GDM1 (cell line): ENCODE measurements around the gene BBOX1.

Source experiments
- DNase-seq: peaks from one replicate; lab custom pipeline; 2025; lab: John Stamatoyannopoulos, UW

Gene BBOX1

DNA sequence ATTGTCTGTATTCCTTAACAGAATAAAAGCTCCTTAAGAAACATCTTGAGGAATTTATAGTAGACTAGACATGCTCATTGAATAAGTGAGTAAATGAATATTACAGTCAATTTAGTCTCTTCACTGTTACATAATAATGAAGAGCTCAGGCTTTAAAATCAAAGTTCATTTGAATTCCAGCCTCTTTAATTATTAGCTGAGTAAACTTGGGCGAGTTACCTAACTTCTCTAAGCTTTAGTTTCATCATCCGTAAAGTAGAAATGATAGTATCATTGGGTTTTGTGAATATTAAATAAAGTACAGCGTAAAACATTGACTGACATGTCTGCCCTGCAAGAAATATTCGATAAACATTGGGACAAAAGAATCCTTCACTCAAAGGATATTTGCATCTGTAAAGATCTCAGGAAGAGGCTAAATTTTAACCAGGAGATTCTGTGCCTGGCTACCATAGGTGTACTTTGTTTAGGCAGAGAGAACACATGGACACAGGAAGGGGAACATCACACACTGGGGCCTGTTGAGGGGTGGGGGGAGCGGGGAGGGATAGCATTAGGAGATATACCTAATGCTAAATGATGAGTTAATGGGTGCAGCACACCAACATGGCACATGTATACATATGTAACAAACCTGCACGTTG, 15.2 kb upstream of the BBOX1 start:
- DNase-seq: no peak

DNA sequence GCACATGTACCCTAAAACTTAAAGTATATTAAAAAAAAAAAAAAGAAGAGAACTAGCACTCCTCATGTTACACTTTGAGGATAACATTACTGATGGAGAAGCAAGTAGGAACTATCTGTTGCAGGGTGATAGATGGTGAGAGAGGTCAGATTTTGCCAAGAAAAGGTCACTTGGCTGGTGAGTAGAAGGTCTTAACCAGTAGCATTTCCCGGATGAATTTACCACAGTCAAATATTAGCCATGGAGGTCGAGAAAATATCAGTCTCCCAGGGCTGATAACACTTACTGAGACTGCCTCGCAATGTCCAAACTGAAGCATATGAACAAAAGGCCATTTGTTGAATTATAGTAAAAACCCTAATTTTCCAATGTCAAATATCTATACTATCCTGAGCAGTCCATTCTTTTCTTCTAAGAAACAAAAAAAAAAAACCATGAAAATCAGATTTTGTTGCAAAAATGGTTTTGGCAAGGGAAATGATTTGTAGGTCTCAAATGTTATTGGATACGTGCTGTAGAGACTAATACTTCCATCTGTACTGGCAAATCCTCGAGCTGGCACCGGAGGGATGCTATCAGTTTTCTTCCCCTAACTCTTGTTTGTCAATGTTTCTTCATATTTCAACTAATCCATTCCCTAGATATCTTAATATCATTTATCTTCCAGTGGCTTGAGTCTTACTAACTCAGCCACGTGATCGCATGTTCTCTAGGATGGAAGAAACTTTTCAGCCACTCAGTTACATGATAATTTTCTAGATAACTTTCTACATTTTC, 14.5 kb upstream of the BBOX1 start:
- no peak for DNase-seq

DNA sequence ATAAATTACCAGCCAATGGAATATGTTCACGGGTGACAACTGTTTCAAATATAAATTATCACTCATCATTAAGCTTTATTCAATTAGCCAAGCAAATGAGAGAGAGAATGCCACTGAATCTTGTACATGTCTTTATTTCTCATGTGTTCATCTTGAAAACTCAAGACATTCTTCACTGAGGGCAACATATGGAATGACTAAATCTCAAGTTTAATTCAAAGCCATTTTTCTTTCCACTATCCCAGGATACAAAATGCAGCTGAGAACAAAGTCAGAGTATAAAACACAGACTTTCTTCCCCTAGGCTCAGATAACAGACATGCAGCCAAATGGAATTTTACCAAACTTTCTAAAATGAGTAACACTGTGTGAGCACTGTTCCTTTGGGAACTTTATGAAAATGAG, 12.1 kb upstream of the BBOX1 start:
- no peak for DNase-seq

DNA sequence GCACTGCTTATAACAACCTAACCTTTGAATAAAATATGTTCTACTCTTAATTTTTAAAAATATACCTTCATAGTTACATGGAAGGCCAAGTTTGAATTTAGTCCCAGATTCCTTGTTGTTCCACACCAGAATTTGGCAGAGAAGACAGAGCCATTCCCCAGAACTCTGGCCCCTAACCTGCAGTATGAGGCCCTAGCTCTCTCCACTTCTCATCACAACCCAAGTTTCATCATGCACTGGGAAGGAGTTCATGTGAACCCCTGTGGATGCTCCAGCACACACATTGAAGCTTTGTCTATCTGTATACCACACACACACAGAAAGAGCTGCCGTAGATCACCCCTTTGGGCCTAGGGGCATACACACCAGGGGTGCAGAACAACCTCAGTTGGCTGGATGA, 10.6 kb upstream of the BBOX1 start:
- DNase-seq: no peak

DNA sequence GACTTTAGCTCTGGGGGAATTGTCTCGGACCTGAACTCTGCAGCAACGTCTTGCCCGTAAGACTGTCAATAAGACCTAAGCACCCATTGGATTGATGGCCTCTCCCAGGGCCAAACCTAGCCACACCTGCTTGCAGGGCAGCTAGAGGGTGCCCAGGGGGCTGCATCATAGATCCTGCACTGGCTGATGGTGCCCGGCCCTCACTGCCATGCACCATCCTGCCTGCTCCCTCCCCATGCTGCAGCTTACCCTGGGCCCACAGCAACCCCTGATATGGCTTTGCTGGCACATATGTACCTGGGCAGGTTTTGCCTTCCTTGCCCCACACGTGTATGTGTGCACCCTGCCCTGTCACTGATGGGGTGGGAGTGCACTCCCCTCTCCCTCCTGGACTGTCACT, 8.9 kb upstream of the BBOX1 start:
- DNase-seq: no peak

DNA sequence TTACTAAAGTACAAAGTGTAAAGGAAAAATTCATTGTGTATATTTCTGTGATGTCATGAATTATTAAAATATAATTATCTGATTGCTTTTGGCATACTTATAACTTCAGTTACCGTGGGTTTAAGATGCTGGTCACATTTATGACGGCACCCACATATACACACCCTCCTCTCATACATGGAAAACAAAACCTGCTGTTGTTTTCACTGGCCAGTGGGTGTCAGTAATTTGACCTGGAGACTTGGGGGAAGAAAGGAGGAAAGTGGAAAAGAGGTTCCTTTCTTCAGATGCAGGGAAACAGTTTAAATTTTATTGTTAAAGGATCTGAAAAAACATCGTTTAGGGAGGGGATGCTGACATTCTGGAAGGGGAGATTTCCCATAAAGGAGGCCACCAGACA, 742 bp upstream of the BBOX1 start:
- DNase-seq: no peak

DNA sequence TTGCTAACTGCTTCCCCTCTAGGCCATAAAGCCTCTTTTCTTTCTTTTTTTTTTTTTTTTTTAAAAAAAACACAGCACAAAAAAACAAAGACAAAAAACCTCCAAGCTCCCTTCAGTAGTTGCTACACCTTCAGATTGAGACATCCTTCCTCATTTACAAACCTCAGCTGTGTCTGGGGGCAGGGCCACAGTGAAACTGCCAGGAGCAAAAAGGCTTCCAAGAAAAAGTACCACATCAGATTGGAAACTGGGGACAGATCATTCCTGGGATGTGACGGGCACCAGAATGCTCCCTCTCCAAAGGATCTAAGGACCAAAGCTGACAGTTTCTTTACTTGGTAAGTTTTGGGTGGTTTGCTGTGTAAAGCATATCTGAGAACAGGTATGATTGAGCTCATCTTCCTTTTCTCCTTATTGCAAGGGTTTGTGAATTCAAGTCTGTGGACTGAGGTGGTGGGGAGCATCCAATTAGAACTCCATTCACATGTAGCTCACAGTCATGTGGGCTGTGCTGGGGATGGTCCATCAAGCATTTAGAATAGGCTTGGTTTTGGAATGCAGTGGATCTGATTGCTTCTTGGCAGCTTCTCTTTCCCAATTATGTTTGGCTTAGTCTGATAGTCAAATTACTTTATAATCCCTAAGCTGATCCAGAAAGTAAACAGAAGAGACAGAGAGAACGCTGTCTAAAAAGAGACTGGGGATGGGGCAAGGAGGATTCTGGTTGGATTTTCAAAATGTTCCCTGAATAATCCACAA, 705 bp downstream of the BBOX1 start:
- DNase-seq: no peak

DNA sequence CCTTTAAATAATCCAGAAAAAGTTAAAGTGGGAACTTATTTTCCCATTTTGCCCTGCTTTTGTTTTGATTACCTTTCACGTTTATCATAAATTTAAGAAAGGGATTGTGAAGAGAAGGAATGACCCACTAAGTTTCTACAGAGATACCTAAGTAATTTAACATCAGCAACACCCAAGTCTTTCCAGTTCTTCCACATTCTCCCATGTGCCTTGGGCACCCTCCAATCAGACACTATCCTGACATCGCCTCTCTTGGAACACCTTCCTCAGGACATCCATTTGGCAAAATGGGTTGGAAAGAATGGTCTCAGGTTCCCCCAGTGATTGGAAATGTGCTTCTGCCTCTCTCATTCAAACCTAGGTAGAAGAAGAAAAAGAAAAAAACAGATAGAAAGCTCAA, 6.3 kb downstream of the BBOX1 start:
- no peak for DNase-seq

DNA sequence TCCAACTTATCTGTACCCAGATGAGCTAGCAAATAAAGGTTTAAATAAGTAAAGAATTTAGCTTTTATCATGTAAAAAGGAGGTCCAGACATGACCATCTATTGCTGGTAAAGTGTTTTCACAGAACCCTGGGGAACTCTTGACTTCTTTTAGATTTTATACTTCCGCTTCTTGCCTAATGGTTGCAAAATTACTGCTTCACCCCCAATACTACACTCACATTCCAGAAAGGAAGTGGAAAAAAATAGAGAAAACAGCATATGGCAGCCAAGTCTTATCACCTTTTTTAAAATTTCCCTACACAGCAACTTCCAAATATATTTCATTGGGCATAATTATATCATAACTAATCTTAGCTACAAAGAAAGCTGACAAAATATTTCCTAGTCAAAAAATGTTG, 12.1 kb downstream of the BBOX1 start:
- no peak for DNase-seq

DNA sequence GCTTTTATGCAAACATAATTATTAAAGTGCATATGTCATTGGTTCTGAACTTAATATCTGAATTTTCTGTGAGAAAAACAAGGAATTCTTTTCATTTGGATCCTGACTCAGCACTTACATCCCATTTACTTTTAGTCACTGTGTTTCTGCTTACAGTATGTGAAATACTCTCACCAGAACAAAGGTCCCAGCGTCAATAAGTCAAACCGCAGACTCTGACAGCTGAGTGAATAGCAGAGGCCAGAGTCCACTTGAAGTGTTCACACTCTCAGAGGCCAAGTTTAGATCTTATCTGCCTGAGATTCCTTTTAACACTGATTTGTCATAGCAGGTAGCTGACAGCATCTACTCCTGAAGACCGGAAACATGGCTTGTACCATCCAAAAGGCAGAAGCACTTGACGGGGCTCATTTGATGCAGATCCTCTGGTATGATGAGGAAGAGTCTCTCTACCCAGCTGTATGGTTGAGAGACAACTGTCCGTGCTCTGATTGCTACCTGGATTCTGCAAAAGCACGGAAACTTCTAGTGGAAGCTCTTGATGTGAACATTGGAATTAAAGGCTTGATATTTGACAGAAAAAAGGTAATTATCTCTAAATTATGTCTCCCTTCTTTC, 14.6 kb downstream of the BBOX1 start:
- DNase-seq: no peak

DNA sequence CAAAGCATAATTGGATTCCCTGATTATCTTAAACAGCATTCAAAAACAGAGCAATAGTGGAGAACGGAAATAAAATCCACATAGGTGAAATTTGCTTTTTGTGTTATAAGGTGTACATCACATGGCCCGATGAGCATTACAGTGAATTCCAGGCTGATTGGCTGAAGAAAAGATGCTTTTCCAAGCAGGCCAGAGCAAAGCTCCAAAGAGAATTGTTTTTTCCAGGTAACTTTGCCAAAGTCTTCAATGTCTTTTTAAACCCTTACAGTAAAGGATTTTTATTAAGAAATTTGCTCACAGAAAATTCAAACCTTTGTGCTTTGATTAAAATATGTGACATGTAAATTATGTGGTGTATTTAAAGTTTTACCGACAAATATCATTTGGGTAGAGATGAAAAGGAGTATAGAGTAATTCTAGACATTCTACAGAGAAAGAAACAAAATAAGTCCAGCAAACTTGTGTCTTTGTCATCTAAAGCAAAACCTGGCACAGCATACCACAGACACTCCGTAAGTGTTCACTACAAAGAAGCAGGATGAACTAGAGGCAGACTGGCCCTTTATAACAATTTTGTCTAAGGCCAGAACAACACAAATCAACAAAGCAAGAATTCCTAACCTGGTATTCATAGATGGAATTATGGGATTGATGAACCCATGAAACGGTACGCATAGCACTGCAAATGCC, 16.6 kb downstream of the BBOX1 start:
- DNase-seq: no peak

DNA sequence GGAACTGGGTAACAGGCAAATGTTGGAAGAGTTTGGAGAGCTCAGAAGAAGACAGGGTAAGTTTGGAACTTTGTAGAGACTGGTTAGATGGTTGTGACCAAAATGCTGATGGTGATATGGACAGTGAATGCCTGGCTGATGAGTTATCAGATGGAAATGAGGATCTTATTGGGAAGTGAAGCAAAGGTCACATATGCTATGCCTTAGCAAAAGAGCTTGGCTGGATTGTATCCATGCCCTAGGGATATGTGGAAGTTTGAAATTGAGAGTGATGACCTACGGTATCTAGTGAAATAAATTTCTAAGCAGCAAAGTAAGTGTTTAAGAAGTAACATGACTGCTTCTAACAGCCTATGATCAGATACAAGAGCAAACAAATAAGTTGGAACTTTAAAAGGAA, 17.8 kb downstream of the BBOX1 start:
- DNase-seq: no peak

DNA sequence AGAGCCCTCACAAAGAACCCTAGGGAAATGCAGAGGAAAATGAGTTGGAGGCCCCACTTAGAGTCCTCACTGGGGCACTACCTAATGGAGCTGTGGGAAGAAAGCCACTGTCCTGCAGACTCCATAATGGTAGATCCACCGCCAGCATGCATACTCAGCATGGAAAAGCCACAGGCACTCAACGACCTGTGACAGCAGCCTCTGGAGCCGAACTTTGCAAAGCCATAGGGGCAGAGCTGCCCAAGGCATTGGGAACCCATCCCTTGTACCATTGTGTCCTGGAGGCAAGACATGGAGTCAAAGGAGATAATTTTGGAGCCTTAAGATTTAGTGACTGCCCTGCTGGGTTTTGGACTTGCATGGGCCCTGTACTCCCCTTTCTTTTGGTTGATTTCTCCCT, 18.8 kb downstream of the BBOX1 start:
- no peak for DNase-seq

DNA sequence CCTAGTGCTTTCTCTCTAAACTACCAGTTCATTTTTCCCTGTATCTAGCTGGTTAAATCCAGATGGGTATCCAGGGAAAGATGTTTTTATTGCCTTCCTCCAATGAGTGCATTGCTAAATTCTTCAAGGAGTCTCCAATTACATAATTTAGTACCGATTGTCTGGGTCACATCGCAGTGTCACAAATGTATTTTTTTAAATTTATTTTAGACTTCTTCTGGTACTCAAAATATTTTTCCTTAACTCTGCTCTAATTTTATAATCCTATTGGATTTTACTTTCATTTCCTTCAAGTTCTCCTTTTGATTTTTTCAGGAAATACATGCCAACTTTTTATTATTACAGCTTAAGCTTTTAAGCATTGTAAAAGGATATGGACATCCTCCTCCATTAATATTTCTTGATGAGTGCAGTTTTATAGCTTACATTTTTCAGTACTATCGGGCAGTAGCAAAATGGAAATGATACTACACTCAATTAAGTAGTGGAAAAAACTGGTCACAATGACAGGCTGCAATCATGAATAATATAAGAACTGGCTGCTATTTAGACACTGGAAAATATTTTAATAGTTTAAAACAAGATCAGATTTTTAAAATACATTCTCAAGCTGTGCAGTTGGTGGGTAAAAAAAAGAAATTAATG, 20.3 kb downstream of the BBOX1 start:
- no peak for DNase-seq

DNA sequence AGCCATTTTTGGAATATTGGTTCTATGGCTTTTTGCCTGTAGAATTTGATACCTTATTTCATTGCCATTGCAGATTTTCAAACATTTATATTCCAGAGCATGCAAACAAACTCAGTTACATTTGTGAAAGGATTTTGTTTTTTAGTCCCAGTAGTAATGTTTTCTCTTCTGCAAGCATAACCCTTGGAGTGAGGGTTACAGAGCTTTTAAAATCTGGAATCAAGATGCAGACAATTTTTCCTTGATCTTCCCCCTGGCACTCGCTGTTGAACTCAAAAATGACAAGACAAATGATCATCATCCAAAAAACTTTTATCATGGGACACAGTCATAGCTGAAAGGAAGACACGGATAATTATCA, 20.8 kb downstream of the BBOX1 start:
- no peak for DNase-seq

DNA sequence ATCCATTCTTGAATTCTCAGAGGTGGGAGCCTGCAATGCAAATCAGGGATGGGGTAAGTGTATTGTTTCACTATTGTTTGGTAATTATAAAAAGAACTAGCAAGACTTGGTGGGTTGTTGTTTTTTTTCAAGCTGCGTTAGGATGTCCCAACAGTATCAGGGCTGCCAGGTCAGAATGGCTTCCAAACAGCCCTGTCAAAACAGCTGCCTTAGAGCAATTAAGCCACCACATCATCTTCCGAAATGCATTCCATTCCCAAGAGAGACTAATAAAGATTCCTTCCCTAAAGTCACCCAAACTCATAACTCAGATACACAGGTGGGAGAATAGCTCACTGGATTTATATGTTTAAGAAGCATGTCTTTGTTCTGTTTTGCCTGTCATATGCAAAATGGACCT, 23.5 kb downstream of the BBOX1 start:
- DNase-seq: no peak

DNA sequence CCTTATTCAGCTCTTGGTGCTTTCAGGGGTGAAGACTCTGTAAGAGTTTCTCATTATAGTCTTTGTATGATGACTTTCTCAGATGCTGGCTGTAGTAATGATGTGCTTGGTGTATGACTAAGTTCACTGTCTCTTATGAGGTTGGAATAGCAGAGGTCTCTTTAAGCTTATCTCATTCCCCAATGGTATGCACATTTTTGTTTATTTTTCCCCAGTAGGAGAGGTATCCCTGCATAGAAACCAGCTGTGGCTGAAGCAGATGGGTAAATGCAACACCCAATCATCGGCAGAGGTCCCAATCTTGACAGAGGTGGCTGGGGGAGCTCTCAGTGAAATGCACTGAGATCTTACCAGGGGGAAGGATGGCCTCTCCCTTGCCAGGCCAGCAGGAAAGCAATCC, 34.6 kb downstream of the BBOX1 start:
- no peak for DNase-seq

DNA sequence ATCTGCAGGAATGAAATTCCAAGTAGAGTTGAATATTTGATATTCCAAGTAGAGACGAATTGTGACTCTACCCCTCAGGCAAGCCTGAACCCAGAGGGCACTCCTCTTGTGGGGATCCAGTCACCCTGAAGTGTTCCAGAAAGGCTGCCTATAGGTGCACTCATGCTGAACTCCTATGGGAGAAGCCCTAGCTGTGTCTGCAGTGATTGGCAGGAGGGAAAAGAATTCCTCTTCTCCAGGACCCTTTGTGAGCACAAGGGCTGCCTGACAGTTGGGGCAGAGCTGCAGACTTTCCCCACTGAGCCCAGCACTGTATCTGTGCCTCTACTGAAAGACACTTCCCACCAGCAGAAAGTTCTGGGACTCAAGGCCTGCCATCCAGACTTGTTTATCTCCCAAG, 35.0 kb downstream of the BBOX1 start:
- DNase-seq: no peak

DNA sequence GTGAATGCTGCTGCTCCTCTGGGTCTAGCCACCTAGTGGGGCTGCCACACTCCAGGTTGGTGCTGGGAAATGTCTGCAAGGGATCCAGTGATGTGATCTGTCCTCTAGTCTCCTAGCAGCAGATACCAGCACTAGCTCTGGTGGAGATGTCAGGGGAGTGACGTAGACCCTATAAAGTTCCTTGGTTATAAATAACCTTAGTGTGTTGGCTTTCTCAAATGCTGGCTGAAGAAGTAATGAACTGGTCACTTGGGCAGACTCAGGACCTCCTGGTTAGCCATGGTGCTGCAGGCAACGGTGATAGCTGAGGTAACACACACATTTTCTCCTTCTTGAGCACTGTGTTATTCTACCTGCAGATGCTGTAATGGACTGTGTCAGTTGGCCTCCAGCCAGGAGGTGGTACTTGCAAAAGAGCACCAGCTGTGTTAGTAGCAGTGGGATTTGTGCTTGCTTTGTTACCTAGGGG, 35.5 kb downstream of the BBOX1 start:
- no peak for DNase-seq

DNA sequence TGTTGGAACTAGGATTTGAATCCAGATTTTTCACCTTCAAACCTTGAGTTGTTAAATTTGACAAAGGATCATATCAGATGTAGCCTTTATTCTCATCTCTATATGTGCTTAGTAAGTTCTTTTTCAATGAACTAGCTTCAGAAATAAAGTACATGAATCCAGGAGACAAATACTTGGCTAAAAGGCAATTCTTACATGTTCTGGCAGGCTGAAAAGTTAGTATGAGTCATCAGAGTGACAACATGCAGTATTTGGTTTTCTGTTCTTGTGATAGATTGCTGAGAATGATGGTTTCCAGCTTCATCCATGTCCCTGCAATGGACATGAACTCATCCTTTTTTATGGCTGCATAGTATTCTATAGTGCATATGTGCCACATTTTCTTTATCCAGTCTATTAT, 40.4 kb downstream of the BBOX1 start:
- no peak for DNase-seq

DNA sequence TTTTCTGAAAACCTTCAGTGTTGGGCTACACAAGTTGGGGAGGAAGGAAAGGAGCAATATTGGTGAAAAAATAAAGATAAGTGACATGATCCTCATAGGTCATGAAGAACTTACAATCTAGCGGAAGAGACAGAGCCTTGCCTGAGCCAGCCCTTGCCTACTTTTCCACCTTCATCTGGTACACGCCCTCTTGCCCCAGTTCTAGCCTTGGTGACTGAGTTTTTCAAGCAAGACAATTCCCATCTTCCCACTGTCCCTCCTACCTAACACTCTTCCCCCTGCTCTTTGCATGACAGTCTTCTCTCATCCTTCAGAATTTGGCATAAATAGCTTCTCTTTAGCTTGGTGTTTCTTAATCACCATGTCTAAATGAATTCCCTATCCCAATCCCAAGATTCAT, 42.6 kb downstream of the BBOX1 start:
- no peak for DNase-seq

DNA sequence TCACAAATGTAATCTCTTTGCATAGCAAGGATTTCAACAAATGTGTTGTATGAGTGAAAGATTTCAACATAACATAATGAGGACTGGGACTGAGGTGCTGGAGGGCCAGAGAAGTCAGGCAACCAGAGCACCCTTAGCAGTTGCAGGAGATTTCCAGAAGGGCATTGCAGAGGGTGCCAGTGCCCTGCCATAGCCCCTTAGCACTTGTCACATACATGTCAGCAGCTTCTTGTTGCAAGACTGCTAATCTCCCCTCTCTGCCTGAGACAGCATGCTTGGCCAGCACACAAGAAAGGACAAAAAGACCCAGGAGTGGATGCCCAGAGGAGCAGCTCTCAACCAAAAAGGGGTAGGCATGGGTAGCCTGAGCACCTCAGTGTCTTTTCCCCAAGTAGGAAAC, 43.2 kb downstream of the BBOX1 start:
- no peak for DNase-seq
